NCI-H2029 (cell line): ENCODE measurements around the gene TREML4.

ENCODE experiments used
- DNase-seq: peaks from one replicate; lab custom pipeline; 2025; lab: John Stamatoyannopoulos, UW

Gene TREML4

GRCh38 chr6:41255110-41255509 is 27.0 kb downstream of the TREML4 start:
- DNase-seq, result no peak

GRCh38 chr6:41255638-41256246 is 27.6 kb downstream of the TREML4 start:
- no peak for DNase-seq

- DNase-seq, result no peak
These were observed 28.2 kb downstream of the TREML4 start for GRCh38 chr6:41256383-41256782.

GRCh38 chr6:41257369-41258195 is 29.4 kb downstream of the TREML4 start:
- peak; percentile 57 for DNase-seq

- no peak for DNase-seq
These were observed 30.0 kb downstream of the TREML4 start for GRCh38 chr6:41258196-41258493.

GRCh38 chr6:41262401-41262800 is 34.3 kb downstream of the TREML4 start:
- DNase-seq, result no peak

- DNase-seq, result no peak
These were observed 35.1 kb downstream of the TREML4 start for GRCh38 chr6:41263267-41263666.

- no peak for DNase-seq
These were observed 38.4 kb downstream of the TREML4 start for GRCh38 chr6:41266541-41266940.

- DNase-seq, result no peak
These were observed 40.3 kb downstream of the TREML4 start for GRCh38 chr6:41268478-41268877.

- DNase-seq, result no peak
These were observed 41.0 kb downstream of the TREML4 start for GRCh38 chr6:41269166-41269565.

GRCh38 chr6:41269716-41270115 is 41.6 kb downstream of the TREML4 start:
- DNase-seq, result no peak

GRCh38 chr6:41271901-41272395 is 43.8 kb downstream of the TREML4 start:
- DNase-seq, result no peak

- no peak for DNase-seq
These were observed 44.6 kb downstream of the TREML4 start for GRCh38 chr6:41272591-41273240.

- DNase-seq, result no peak
These were observed 45.6 kb downstream of the TREML4 start for GRCh38 chr6:41273714-41274113.

- no peak for DNase-seq
These were observed 46.1 kb downstream of the TREML4 start for GRCh38 chr6:41274256-41274655.

- DNase-seq, result no peak
These were observed 47.3 kb downstream of the TREML4 start for GRCh38 chr6:41275489-41275888.

- no peak for DNase-seq
These were observed 49.5 kb downstream of the TREML4 start for GRCh38 chr6:41277605-41278004.

- peak; percentile 81 for DNase-seq
These were observed 50.7 kb downstream of the TREML4 start for GRCh38 chr6:41278699-41279405.

- DNase-seq, result no peak
These were observed 52.4 kb downstream of the TREML4 start for GRCh38 chr6:41280381-41281057.

- no peak for DNase-seq
These were observed 55.5 kb downstream of the TREML4 start for GRCh38 chr6:41283600-41283999.

- DNase-seq, result peak; percentile 38
These were observed 56.6 kb downstream of the TREML4 start for GRCh38 chr6:41284726-41285125.
